Kidney (tissue), 14 donors: ENCODE data around the gene AKAP17A. TPM values are rescaled to one million over a fixed set of nuclear protein-coding genes. Genes with fewer than 3 reads are reported as not detected.

ENCODE experiments used
- DNase-seq, 5 donors: peaks; one replicate each; pipeline ENCODE4 v3.0.0-alpha.2; 2013 to 2020
- FAIRE-seq: peaks from 2 replicates; lab custom pipeline; 2012; peaks lifted over from hg19 to GRCh38; lab: Jason Lieb, UNC
- H3K27ac ChIP-seq, 2 donors: one replicate each; pipeline ENCODE4 v1.7.0; 2013; ENCODE audit warnings: low read depth in 2 of 2, low read length in 2 of 2, inconsistent platforms in 1 of 2
- H3K27me3 ChIP-seq: one replicate; pipeline ENCODE4 v1.7.1; 2013; ENCODE audit warnings: low read length, inconsistent platforms; ENCODE audit not compliant: control insufficient read depth, insufficient read depth
- H3K36me3 ChIP-seq, 3 donors: one replicate each; pipeline versions ENCODE4 v1.7.0 to v1.7.1; 2013; ENCODE audit warnings: low read length in 3 of 3, control low read depth in 1 of 3, inconsistent platforms in 1 of 3; ENCODE audit not compliant: insufficient read depth in 3 of 3, control insufficient read depth in 2 of 3
- H3K4me1 ChIP-seq, 3 donors: one replicate each; pipeline versions ENCODE4 v1.7.0 to v1.7.1; 2013; ENCODE audit warnings: low read length in 3 of 3, inconsistent platforms in 1 of 3, low read depth in 1 of 3; ENCODE audit not compliant: control insufficient read depth in 2 of 3, insufficient read depth in 2 of 3
- H3K4me3 ChIP-seq, 3 donors: one replicate each; pipeline versions ENCODE4 v1.7.0 to v1.8.1; 2013; ENCODE audit warnings: low read length in 3 of 3, control low read depth in 1 of 3, inconsistent platforms in 1 of 3
- H3K9ac ChIP-seq, 3 donors: one replicate each; pipeline versions ENCODE4 v1.7.0 to v1.7.1; 2013; ENCODE audit warnings: low read length in 3 of 3, control low read depth in 1 of 3, inconsistent platforms in 1 of 3
- H3K9me3 ChIP-seq, 3 donors: one replicate each; pipeline versions ENCODE4 v1.7.0 to v1.7.1; 2013; ENCODE audit warnings: low read length in 3 of 3, control low read depth in 1 of 3, inconsistent platforms in 1 of 3; ENCODE audit not compliant: control insufficient read depth in 2 of 3, insufficient read depth in 1 of 3
- CTCF ChIP-seq: IDR thresholded peaks from 3 replicates; pipeline ENCODE4 v1.5.1; 2012; ENCODE audit warnings: mild to moderate bottlenecking, moderate library complexity, borderline replicate concordance; ENCODE audit not compliant: insufficient read depth; ENCODE audit errors: extremely low read depth
- intact Hi-C: fragments of 100-400 bp; cut with DNase I; formaldehyde crosslinking; loops from one replicate; pipeline ENCODE4 v1.11.1; 2022
- polyA plus RNA-seq: library from polyadenylated mRNA; stranded (reverse); fragments of 350-450 nt; fragmentation: Illumina TruSeq; extraction: RNeasy Lipid Tissue Mini Kit (QIAGEN cat#74804); gene quantifications from one replicate; pipeline ENCODE4 v1.2.3, GENCODE V29; 2014; ENCODE audit warnings: low read depth, low replicate concordance; ENCODE audit not compliant: insufficient read depth
- total RNA-seq: library from RNA; stranded (reverse); fragmentation: NEBNext Ultra II Directional; extraction: Animal tissue kit (Norgen Biotek cat#: 25700); gene quantifications from one replicate; pipeline ENCODE4 v1.2.1, GENCODE V29; 2021
- donor health status: control.
- donor health status: control.
- donor health status: control.
- donor health status: control.
- donor health status: control.
- donor health status: DM: yes; HTN: yes; CAD: no.
- donor health status: Normal renal cell carcinoma (clear cell type).

AKAP17A gene
- total and polyA plus RNA-seq, 2 donors from 2014 or later = 19.6 to 45.1 TPM

- Histone ChIP-seq H3K27me3 (no peaks in the 10 kb centered on the region), H3K4me1 (peaks cover 0 to 13% (median 0%) of the 10 kb centered on the region in 3 donors), H3K36me3 (peaks cover 13 to 54% (median 33%) of the 10 kb centered on the region in 3 donors), H3K27ac (no peak overlapping the region), H3K9ac (no peak overlapping the region), H3K9me3 (no peaks in the 10 kb centered on the region), H3K4me3 (no peak overlapping the region)
- intact Hi-C loops = no loop called here
- FAIRE-seq = no peak
- DNase-seq = no peak
- no peak for TF ChIP-seq CTCF
Observed at GRCh38 chrX:1596676-1597344, 5.4 kb downstream of the AKAP17A start.

GRCh38 chrX:1597345-1598020 is 6.1 kb downstream of the AKAP17A start:
- no peak for DNase-seq
- Histone ChIP-seq H3K4me3 (no peak overlapping the region), H3K4me1 (peaks cover 0 to 13% (median 0%) of the 10 kb centered on the region in 3 donors), H3K27ac (no peak overlapping the region), H3K9me3 (peaks cover 0 to 5% (median 1%) of the 10 kb centered on the region in 3 donors), H3K36me3 (peaks cover 15 to 60% (median 39%) of the 10 kb centered on the region in 3 donors), H3K9ac (no peak overlapping the region), H3K27me3 (no peaks in the 10 kb centered on the region)
- intact Hi-C loops = no loop called here
- TF ChIP-seq CTCF = no peak
- FAIRE-seq = no peak

GRCh38 chrX:1598021-1598875 is 6.8 kb downstream of the AKAP17A start:
- intact Hi-C loops = no loop called here
- H3K4me1 ChIP-seq = peaks cover 0 to 8% (median 0%) of the 10 kb centered on the region in 3 donors
- H3K4me3 ChIP-seq = no peak overlapping the region
- no peaks in the 10 kb centered on the region for H3K27me3 ChIP-seq
- peaks cover 15 to 64% (median 42%) of the 10 kb centered on the region in 3 donors for H3K36me3 ChIP-seq
- no peak overlapping the region for H3K9ac ChIP-seq
- FAIRE-seq (no peak), DNase-seq (peak in 1 of 5 donors; percentile 48)
- no peak overlapping the region for H3K27ac ChIP-seq
- TF ChIP-seq CTCF = no peak
- H3K9me3 ChIP-seq = peaks cover 0 to 6% (median 1%) of the 10 kb centered on the region in 3 donors
